Stomach smooth muscle (tissue), 2 donors: ENCODE data around the gene MALT1.

Experiments used
- H3K27ac ChIP-seq: one replicate; pipeline ENCODE4 v1.7.0; 2013; ENCODE audit warnings: mild to moderate bottlenecking, low read length, inconsistent platforms
- H3K27me3 ChIP-seq, 2 donors: one replicate each; pipeline ENCODE4 v1.7.0; 2013; ENCODE audit warnings: low read length in 2 of 2; ENCODE audit not compliant: insufficient read depth in 2 of 2, control insufficient read depth in 1 of 2
- H3K36me3 ChIP-seq, 2 donors: one replicate each; pipeline ENCODE4 v1.7.0; 2013; ENCODE audit warnings: low read length in 2 of 2; ENCODE audit not compliant: control insufficient read depth in 2 of 2, insufficient read depth in 2 of 2
- H3K4me1 ChIP-seq: one replicate; pipeline ENCODE4 v1.7.0; 2013; ENCODE audit warnings: low read length; ENCODE audit not compliant: control insufficient read depth, insufficient read depth
- H3K4me3 ChIP-seq, 2 donors: one replicate each; pipeline ENCODE4 v1.7.0; 2013; ENCODE audit warnings: low read length in 2 of 2
- H3K9ac ChIP-seq, 2 donors: one replicate each; pipeline ENCODE4 v1.7.0; 2013; ENCODE audit warnings: low read length in 2 of 2, mild to moderate bottlenecking in 1 of 2
- H3K9me3 ChIP-seq, 2 donors: one replicate each; pipeline ENCODE4 v1.7.0; 2013; ENCODE audit warnings: low read length in 2 of 2; ENCODE audit not compliant: control insufficient read depth in 2 of 2
- donor health status: healthy.
- donor health status: Pancreatic carcinoma.

MALT1 gene

GRCh38 chr18:58788470-58788869 lies 117.2 kb downstream of the MALT1 start:
- Histone ChIP-seq H3K4me1 (peaks cover 3% of the 10 kb centered on the region), H3K9me3 (no peaks in the 10 kb centered on the region), H3K9ac (no peak overlapping the region), H3K4me3 (no peak overlapping the region), H3K27me3 (no peaks in the 10 kb centered on the region), H3K27ac (no peak overlapping the region), H3K36me3 (no peaks in the 10 kb centered on the region)

- H3K9ac ChIP-seq, result no peak overlapping the region
- no peaks in the 10 kb centered on the region for H3K27me3 ChIP-seq
- H3K4me1 ChIP-seq, result peaks cover 3% of the 10 kb centered on the region
- no peak overlapping the region for H3K27ac ChIP-seq
- no peaks in the 10 kb centered on the region for H3K36me3 ChIP-seq
- no peak overlapping the region for H3K4me3 ChIP-seq
- H3K9me3 ChIP-seq, result no peaks in the 10 kb centered on the region
Observed at GRCh38 chr18:58788971-58789875, 118.0 kb downstream of the MALT1 start.

- Histone ChIP-seq H3K27me3 (no peaks in the 10 kb centered on the region), H3K9ac (no peak overlapping the region)
Observed at GRCh38 chr18:58789876-58790240, 118.6 kb downstream of the MALT1 start.

GRCh38 chr18:58792086-58792485 lies 120.8 kb downstream of the MALT1 start:
- H3K9me3 ChIP-seq, result no peaks in the 10 kb centered on the region
- no peak overlapping the region for H3K4me3 ChIP-seq
- no peaks in the 10 kb centered on the region for H3K4me1 ChIP-seq
- no peaks in the 10 kb centered on the region for H3K27me3 ChIP-seq
- no peaks in the 10 kb centered on the region for H3K36me3 ChIP-seq
- no peak overlapping the region for H3K9ac ChIP-seq
- no peak overlapping the region for H3K27ac ChIP-seq

More at GRCh38 chr18:58789876-58790240, 118.6 kb downstream of the MALT1 start:
- Histone ChIP-seq H3K27ac (no peak overlapping the region), H3K9me3 (no peaks in the 10 kb centered on the region), H3K36me3 (no peaks in the 10 kb centered on the region), H3K4me1 (peaks cover 3% of the 10 kb centered on the region), H3K4me3 (no peak overlapping the region)

- Histone ChIP-seq H3K9ac (no peak overlapping the region), H3K4me3 (no peak overlapping the region), H3K27me3 (no peaks in the 10 kb centered on the region), H3K36me3 (no peaks in the 10 kb centered on the region), H3K4me1 (no peaks in the 10 kb centered on the region), H3K27ac (no peak overlapping the region), H3K9me3 (no peaks in the 10 kb centered on the region)
Observed at GRCh38 chr18:58793361-58793760, 122.1 kb downstream of the MALT1 start.

GRCh38 chr18:58796220-58796619 lies 125.0 kb downstream of the MALT1 start:
- Histone ChIP-seq H3K9me3 (no peaks in the 10 kb centered on the region), H3K4me3 (no peak overlapping the region), H3K27me3 (no peaks in the 10 kb centered on the region), H3K36me3 (no peaks in the 10 kb centered on the region), H3K4me1 (no peaks in the 10 kb centered on the region), H3K9ac (no peak overlapping the region), H3K27ac (no peak overlapping the region)

GRCh38 chr18:58800582-58800981 lies 129.3 kb downstream of the MALT1 start:
- Histone ChIP-seq H3K27ac (no peak overlapping the region), H3K4me1 (no peaks in the 10 kb centered on the region), H3K9me3 (no peaks in the 10 kb centered on the region), H3K4me3 (no peak overlapping the region), H3K36me3 (no peaks in the 10 kb centered on the region), H3K27me3 (no peaks in the 10 kb centered on the region), H3K9ac (no peak overlapping the region)

GRCh38 chr18:58802959-58803358 lies 131.7 kb downstream of the MALT1 start:
- Histone ChIP-seq H3K9me3 (no peaks in the 10 kb centered on the region), H3K4me1 (no peaks in the 10 kb centered on the region), H3K4me3 (no peak overlapping the region), H3K9ac (no peak overlapping the region), H3K27ac (no peak overlapping the region), H3K36me3 (no peaks in the 10 kb centered on the region), H3K27me3 (no peaks in the 10 kb centered on the region)

- H3K9me3 ChIP-seq, result no peaks in the 10 kb centered on the region
- H3K4me3 ChIP-seq, result no peak overlapping the region
- H3K4me1 ChIP-seq, result no peaks in the 10 kb centered on the region
- H3K27ac ChIP-seq, result no peak overlapping the region
- no peaks in the 10 kb centered on the region for H3K36me3 ChIP-seq
- no peak overlapping the region for H3K9ac ChIP-seq
- H3K27me3 ChIP-seq, result no peaks in the 10 kb centered on the region
Observed at GRCh38 chr18:58803978-58804377, 132.7 kb downstream of the MALT1 start.
